ENCODE results near the gene MYL11.
A peak's percentile ranks its signal among the peaks of the same experiment; 100 is the strongest.

MYL11 gene

GRCh38 chr16:30395155-30395991 lies 20.8 kb downstream of the MYL11 start, which contains the start of gene ZNF48:
TSS of gene ZNF48 (plus strand) at chr16:30395420. CDS start at chr16:30395795, 375 bp downstream.
- peak within 1 kb of the TSS; percentile 86 for H3K4me3 ChIP-seq (ENCODE audit: low read depth, low read length)

- H3K4me3 ChIP-seq (ENCODE audit: low read depth, low read length) = peak overlapping the region; percentile 86
Observed at GRCh38 chr16:30395992-30396585, 21.5 kb downstream of the MYL11 start.

GRCh38 chr16:30396627-30397026 lies 22.0 kb downstream of the MYL11 start:
- peak overlapping the region; percentile 86 for H3K4me3 ChIP-seq (ENCODE audit: low read depth, low read length)

- no peak overlapping the region for H3K4me3 ChIP-seq (ENCODE audit: low read depth, low read length)
Observed at GRCh38 chr16:30397056-30397455, 22.5 kb downstream of the MYL11 start.

GRCh38 chr16:30397776-30398660 lies 23.4 kb downstream of the MYL11 start:
- H3K4me3 ChIP-seq (ENCODE audit: low read depth, low read length) = no peak overlapping the region

- H3K4me3 ChIP-seq (ENCODE audit: low read depth, low read length) = no peak overlapping the region
Observed at GRCh38 chr16:30398661-30399434, 24.2 kb downstream of the MYL11 start.

GRCh38 chr16:30399435-30400186 lies 25.0 kb downstream of the MYL11 start:
- H3K4me3 ChIP-seq (ENCODE audit: low read depth, low read length) = peak overlapping the region; percentile 47

GRCh38 chr16:30401768-30402425 lies 27.3 kb downstream of the MYL11 start:
- no peak overlapping the region for H3K4me3 ChIP-seq (ENCODE audit: low read depth, low read length)

- peak overlapping the region; percentile 66 for H3K4me3 ChIP-seq (ENCODE audit: low read depth, low read length)
Observed at GRCh38 chr16:30406795-30407101, 32.1 kb downstream of the MYL11 start.

GRCh38 chr16:30407102-30407803 lies 32.7 kb downstream of the MYL11 start, which contains the start of gene ZNF771:
TSS of gene ZNF771 (plus strand) at chr16:30407606. CDS start at chr16:30408054, 448 bp downstream.
- H3K4me3 ChIP-seq (ENCODE audit: low read depth, low read length) = peak within 1 kb of the TSS; percentile 66

GRCh38 chr16:30407804-30408534 lies 33.4 kb downstream of the MYL11 start:
- H3K4me3 ChIP-seq (ENCODE audit: low read depth, low read length) = peak overlapping the region; percentile 66

GRCh38 chr16:30409125-30410060 lies 34.8 kb downstream of the MYL11 start:
- H3K4me3 ChIP-seq (ENCODE audit: low read depth, low read length) = no peak overlapping the region

- H3K4me3 ChIP-seq (ENCODE audit: low read depth, low read length) = no peak overlapping the region
Observed at GRCh38 chr16:30413112-30413806, 38.7 kb downstream of the MYL11 start.

GRCh38 chr16:30414159-30414558 lies 39.6 kb downstream of the MYL11 start:
- no peak overlapping the region for H3K4me3 ChIP-seq (ENCODE audit: low read depth, low read length)

- H3K4me3 ChIP-seq (ENCODE audit: low read depth, low read length) = no peak overlapping the region
Observed at GRCh38 chr16:30416047-30416603, 41.5 kb downstream of the MYL11 start.

All from iPS-11a (cell line).